HG02678 (cell line): ENCODE data around the gene CLCN2.
A peak's percentile ranks its signal among the peaks of the same experiment; 100 is the strongest.

Source experiments
- ATAC-seq: cut with Tn5 transposase; IDR thresholded peaks from one replicate; pipeline ENCODE4 v1.9.1; 2021; ENCODE audit warnings: mild to moderate bottlenecking, moderate library complexity; ENCODE audit not compliant: unreplicated experiment

CLCN2 gene

GRCh38 chr3:184332370-184333090 lies 28.9 kb downstream of the CLCN2 start:
- no peak for ATAC-seq

- no peak for ATAC-seq
These were observed 32.9 kb downstream of the CLCN2 start for GRCh38 chr3:184328516-184328915.

- no peak for ATAC-seq
These were observed 34.2 kb downstream of the CLCN2 start for GRCh38 chr3:184327171-184327570.

GRCh38 chr3:184325715-184326369 lies 35.6 kb downstream of the CLCN2 start:
- ATAC-seq, result no peak

- no peak for ATAC-seq
These were observed 36.1 kb downstream of the CLCN2 start for GRCh38 chr3:184325269-184325668.

- ATAC-seq, result no peak
These were observed 37.7 kb downstream of the CLCN2 start for GRCh38 chr3:184323696-184324095.

- no peak for ATAC-seq
These were observed 38.5 kb downstream of the CLCN2 start for GRCh38 chr3:184322731-184323487.

- no peak for ATAC-seq
These were observed 39.7 kb downstream of the CLCN2 start for GRCh38 chr3:184321666-184322065.

GRCh38 chr3:184320104-184320445 lies 41.3 kb downstream of the CLCN2 start:
- ATAC-seq, result no peak

- no peak for ATAC-seq
These were observed 44.2 kb downstream of the CLCN2 start for GRCh38 chr3:184317201-184317600.

GRCh38 chr3:184316792-184317191 lies 44.6 kb downstream of the CLCN2 start:
- ATAC-seq, result no peak

GRCh38 chr3:184315871-184316661 lies 45.3 kb downstream of the CLCN2 start:
- ATAC-seq, result no peak

GRCh38 chr3:184315543-184315867 lies 45.9 kb downstream of the CLCN2 start:
- ATAC-seq, result no peak

GRCh38 chr3:184314700-184315542 lies 46.5 kb downstream of the CLCN2 start:
- peak; percentile 47 for ATAC-seq

GRCh38 chr3:184314363-184314699 lies 47.1 kb downstream of the CLCN2 start, which contains the start of gene EIF4G1:
TSS of gene EIF4G1 (plus strand) at chr3:184314606. CDS start at chr3:184315797, 1,191 bp downstream.
- peak; percentile 89 for ATAC-seq

- ATAC-seq, result no peak
These were observed 49.8 kb downstream of the CLCN2 start for GRCh38 chr3:184311633-184312032.

GRCh38 chr3:184308744-184309143 lies 52.7 kb downstream of the CLCN2 start:
- ATAC-seq, result no peak

- ATAC-seq, result no peak
These were observed 53.5 kb downstream of the CLCN2 start for GRCh38 chr3:184307915-184308314.

GRCh38 chr3:184306341-184306972 lies 54.9 kb downstream of the CLCN2 start:
- no peak for ATAC-seq

- no peak for ATAC-seq
These were observed 55.8 kb downstream of the CLCN2 start for GRCh38 chr3:184305577-184305976.
